ENCODE data around the gene TAMM41.

Gene TAMM41

GRCh38 chr3:11799791-11800190 is 46.9 kb downstream of the TAMM41 start:
- in situ Hi-C loops (cut with MboI; ENCODE audit: low pct_unique_long_range_greater_than_20kb, low sequenced_read_pairs, unreplicated experiment), result loop anchor here (25.0 kb wide), 1 partner anchor 412 kb away; no protein-coding TSS in a partner anchor
- TF ChIP-seq CTCF (IDR thresholded peaks at IDR 0.05; ENCODE audit: extremely low read depth, insufficient read depth, missing control alignments), result no peak
- DNase-seq (ENCODE audit: low spot score), result no peak

- in situ Hi-C loops (cut with MboI; ENCODE audit: low pct_unique_long_range_greater_than_20kb, low sequenced_read_pairs, unreplicated experiment), result no loop called here
- TF ChIP-seq CTCF (IDR thresholded peaks at IDR 0.05; ENCODE audit: extremely low read depth, insufficient read depth, missing control alignments), result no peak
- DNase-seq (ENCODE audit: low spot score), result no peak
Measured at GRCh38 chr3:11794927-11795326, 51.8 kb downstream of the TAMM41 start.

- no peak for DNase-seq (ENCODE audit: low spot score)
- TF ChIP-seq CTCF (IDR thresholded peaks at IDR 0.05; ENCODE audit: extremely low read depth, insufficient read depth, missing control alignments), result no peak
- in situ Hi-C loops (cut with MboI; ENCODE audit: low pct_unique_long_range_greater_than_20kb, low sequenced_read_pairs, unreplicated experiment), result no loop called here
Measured at GRCh38 chr3:11791339-11792200, 55.1 kb downstream of the TAMM41 start.

GRCh38 chr3:11789412-11789811 is 57.3 kb downstream of the TAMM41 start:
- no peak for TF ChIP-seq CTCF (IDR thresholded peaks at IDR 0.05; ENCODE audit: extremely low read depth, insufficient read depth, missing control alignments)

GRCh38 chr3:11784971-11785377 is 61.7 kb downstream of the TAMM41 start:
- no peak for DNase-seq (ENCODE audit: low spot score)
- no peak for TF ChIP-seq CTCF (IDR thresholded peaks at IDR 0.05; ENCODE audit: extremely low read depth, insufficient read depth, missing control alignments)

More at GRCh38 chr3:11789412-11789811, 57.3 kb downstream of the TAMM41 start:
- in situ Hi-C loops (cut with MboI; ENCODE audit: low pct_unique_long_range_greater_than_20kb, low sequenced_read_pairs, unreplicated experiment), result no loop called here
- DNase-seq (ENCODE audit: low spot score), result no peak

GRCh38 chr3:11780341-11780740 is 66.3 kb downstream of the TAMM41 start:
- TF ChIP-seq CTCF (IDR thresholded peaks at IDR 0.05; ENCODE audit: extremely low read depth, insufficient read depth, missing control alignments), result no peak
- in situ Hi-C loops (cut with MboI; ENCODE audit: low pct_unique_long_range_greater_than_20kb, low sequenced_read_pairs, unreplicated experiment), result no loop called here
- DNase-seq (ENCODE audit: low spot score), result no peak

More at GRCh38 chr3:11784971-11785377, 61.7 kb downstream of the TAMM41 start:
- in situ Hi-C loops (cut with MboI; ENCODE audit: low pct_unique_long_range_greater_than_20kb, low sequenced_read_pairs, unreplicated experiment), result no loop called here

All from GM13977 (cell line).